Gastroesophageal sphincter (tissue), 4 donors: ENCODE results near the gene CCL25. TPM values are rescaled to one million over a fixed set of nuclear protein-coding genes. Genes with fewer than 3 reads are reported as not detected.

Experiments
- ATAC-seq: fragments of 150-250 bp; one replicate; pipeline ENCODE4 v1.9.1; 2016; ENCODE audit warnings: mild to moderate bottlenecking, moderate library complexity
- H3K27ac ChIP-seq, 4 donors: fragments of 200-600 bp; sonication (generic) in 3 of 4; 1 replicate in 3 of 4; 2 replicates in 1 of 4; pipeline ENCODE4 v1.5.1; 2016 to 2019
- H3K27me3 ChIP-seq: fragments of 200-600 bp; sonication (generic); one replicate; pipeline ENCODE4 v1.5.1; 2019
- H3K36me3 ChIP-seq, 2 donors: fragments of 200-600 bp; sonication (generic); one replicate each; pipeline ENCODE4 v1.5.1; 2019; ENCODE audit warnings: control low read depth in 1 of 2
- H3K4me1 ChIP-seq, 3 donors: fragments of 200-600 bp; sonication (generic); 1 replicate in 2 of 3; 2 replicates in 1 of 3; pipeline ENCODE4 v1.5.1; 2016 to 2019; ENCODE audit warnings: control low read depth in 2 of 3
- H3K4me3 ChIP-seq, 2 donors: fragments of 200-600 bp; sonication (generic); one replicate each; pipeline ENCODE4 v1.5.1; 2019; ENCODE audit warnings: mild to moderate bottlenecking in 1 of 2, moderate library complexity in 1 of 2
- H3K9me3 ChIP-seq, 3 donors: fragments of 200-600 bp; sonication (generic); one replicate each; pipeline ENCODE4 v1.5.1; 2017 to 2019; ENCODE audit warnings: control low read depth in 2 of 3
- EP300 ChIP-seq: sonication (generic); formaldehyde crosslinking; IDR thresholded peaks from one replicate; pipeline ENCODE4 v1.6.1; 2017; ENCODE audit warnings: antibody characterized with exemption, mild to moderate bottlenecking
- POLR2A ChIP-seq, 2 donors: fragments of 450-650 bp; IDR thresholded peaks; one replicate each; pipeline ENCODE4 v1.6.1; 2017; ENCODE audit warnings: antibody characterized with exemption in 2 of 2, mild to moderate bottlenecking in 2 of 2, moderate library complexity in 1 of 2
- POLR2AphosphoS5 ChIP-seq: sonication (generic); formaldehyde crosslinking; IDR thresholded peaks from one replicate; pipeline ENCODE4 v1.6.1; 2017; ENCODE audit warnings: antibody characterized with exemption
- WGBS, 2 donors: methylation state at CpG; one replicate each; pipeline ENCODE4 v1.1.5; 2018; ENCODE audit warnings: low coverage in 1 of 2; 5-methylcytosine and 5-hydroxymethylcytosine counted together
- total RNA-seq, 4 donors: library from RNA; depleted of rRNA; stranded (reverse); fragments of >200 nt; gene quantifications; one replicate each; pipeline ENCODE4 v1.1.0, GENCODE V29; 2016
- TF ChIP-seq, protein P1 (sequence below), 4 experiments: fragments of 200-600 bp in 2 of 4; fragments of 450-650 bp in 2 of 4; sonication (generic) in 1 of 4; IDR thresholded peaks; one replicate each; pipeline ENCODE4 v1.5.1; 2017 to 2019; ENCODE audit warnings: antibody characterized with exemption in 4 of 4, mild to moderate bottlenecking in 2 of 4, moderate library complexity in 2 of 4

The CCL25 gene
- total RNA-seq, 4 donors from 2014 or later = not detected

DNA sequence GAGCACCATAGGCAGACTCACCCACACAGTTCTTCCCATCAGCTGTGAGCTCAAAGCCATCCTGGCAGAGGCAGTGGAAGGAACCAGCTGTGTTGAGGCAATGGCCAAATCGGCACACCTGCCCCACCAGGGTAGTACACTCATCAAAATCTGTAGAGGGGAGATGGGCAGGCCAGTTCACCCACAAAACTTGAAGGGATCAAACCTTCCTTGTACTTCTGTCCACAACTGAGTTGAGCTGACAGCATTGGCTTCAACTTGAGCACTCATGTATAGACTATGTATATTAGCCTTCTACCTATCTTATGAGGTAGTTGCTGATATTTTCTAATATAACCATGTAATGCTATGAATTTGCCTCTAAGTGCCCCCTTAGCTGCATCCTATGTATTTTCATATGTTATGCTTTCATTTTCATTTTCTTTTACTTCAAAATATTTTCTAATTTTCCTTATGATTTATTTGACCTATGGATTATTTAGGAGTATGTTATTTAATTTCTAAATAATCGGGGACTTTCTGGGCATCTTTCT lies 42.9 kb downstream of the CCL25 start:
- Histone ChIP-seq H3K27me3 (peaks cover 14% of the 10 kb centered on the region), H3K4me1 (no peaks in the 10 kb centered on the region), H3K36me3 (no peaks in the 10 kb centered on the region), H3K9me3 (peaks cover 0 to 54% (median 3%) of the 10 kb centered on the region in 3 donors), H3K27ac (no peak overlapping the region), H3K4me3 (no peak overlapping the region)
- no peak for ATAC-seq
- TF ChIP-seq POLR2AphosphoS5 (no peak), POLR2A (IDR thresholded peaks at IDR 0.05) (no peak), EP300 (no peak)
- TF ChIP-seq, protein P1, sequence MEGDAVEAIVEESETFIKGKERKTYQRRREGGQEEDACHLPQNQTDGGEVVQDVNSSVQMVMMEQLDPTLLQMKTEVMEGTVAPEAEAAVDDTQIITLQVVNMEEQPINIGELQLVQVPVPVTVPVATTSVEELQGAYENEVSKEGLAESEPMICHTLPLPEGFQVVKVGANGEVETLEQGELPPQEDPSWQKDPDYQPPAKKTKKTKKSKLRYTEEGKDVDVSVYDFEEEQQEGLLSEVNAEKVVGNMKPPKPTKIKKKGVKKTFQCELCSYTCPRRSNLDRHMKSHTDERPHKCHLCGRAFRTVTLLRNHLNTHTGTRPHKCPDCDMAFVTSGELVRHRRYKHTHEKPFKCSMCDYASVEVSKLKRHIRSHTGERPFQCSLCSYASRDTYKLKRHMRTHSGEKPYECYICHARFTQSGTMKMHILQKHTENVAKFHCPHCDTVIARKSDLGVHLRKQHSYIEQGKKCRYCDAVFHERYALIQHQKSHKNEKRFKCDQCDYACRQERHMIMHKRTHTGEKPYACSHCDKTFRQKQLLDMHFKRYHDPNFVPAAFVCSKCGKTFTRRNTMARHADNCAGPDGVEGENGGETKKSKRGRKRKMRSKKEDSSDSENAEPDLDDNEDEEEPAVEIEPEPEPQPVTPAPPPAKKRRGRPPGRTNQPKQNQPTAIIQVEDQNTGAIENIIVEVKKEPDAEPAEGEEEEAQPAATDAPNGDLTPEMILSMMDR (IDR thresholded peaks at IDR 0.05) = no peak
- WGBS, 2 donors = 67 to 70% methylated on average over 2 of the region's 2 CpGs

DNA sequence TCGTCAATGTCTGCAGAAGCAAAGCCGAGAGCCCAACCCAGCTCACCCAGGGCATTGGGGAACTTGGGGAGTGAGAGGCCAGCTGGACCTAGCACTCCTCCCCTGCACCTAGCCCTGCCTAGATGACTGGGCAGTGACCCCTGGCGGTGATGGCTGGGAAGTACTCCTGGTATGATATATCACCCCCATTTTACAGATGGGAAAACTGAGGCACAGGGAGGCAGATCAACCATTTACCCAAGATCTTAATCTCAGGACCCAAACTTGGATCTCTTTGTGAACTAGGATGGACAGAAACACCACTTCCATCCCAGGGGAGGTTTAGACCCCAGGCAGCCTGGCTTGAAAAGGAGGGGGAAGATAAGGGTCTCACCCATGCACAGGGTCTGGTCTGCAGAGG lies 43.5 kb downstream of the CCL25 start:
- Histone ChIP-seq H3K27ac (no peak overlapping the region), H3K27me3 (peaks cover 8% of the 10 kb centered on the region), H3K4me3 (no peak overlapping the region), H3K4me1 (no peaks in the 10 kb centered on the region), H3K36me3 (no peaks in the 10 kb centered on the region), H3K9me3 (peaks cover 0 to 54% (median 3%) of the 10 kb centered on the region in 3 donors)
- ATAC-seq = no peak
- WGBS, 2 donors = 100% methylated on average over 1 of the region's 3 CpGs; no CpG with 5 or more reads in 1 of the 2 donors
- TF ChIP-seq EP300 (no peak), POLR2A (IDR thresholded peaks at IDR 0.05) (no peak), POLR2AphosphoS5 (no peak)
- TF ChIP-seq, protein P1 (IDR thresholded peaks at IDR 0.05) = no peak

DNA sequence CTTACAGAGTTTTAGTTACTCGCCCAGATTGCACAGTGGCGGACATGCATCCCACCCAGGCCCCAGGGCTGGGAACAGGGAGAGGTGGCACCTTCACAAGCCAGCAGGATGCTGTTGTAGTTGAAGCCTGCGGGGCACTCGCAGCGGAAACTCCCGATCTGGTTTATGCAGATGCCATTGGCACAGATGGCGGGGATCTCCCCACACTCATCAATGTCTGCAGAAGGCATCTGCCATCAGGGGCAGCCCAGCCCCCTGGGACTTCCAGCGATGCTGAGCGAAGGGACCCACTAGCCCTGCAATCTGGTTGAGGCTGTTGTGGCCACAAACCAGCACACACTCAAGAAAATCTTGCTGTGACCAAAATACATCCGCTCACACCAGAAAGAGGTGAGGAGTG lies 44.6 kb downstream of the CCL25 start:
- H3K27ac ChIP-seq = no peak overlapping the region
- no peak overlapping the region for H3K4me3 ChIP-seq
- ATAC-seq = no peak
- WGBS, 2 donors = 100% methylated on average over 2 of the region's 10 CpGs; no CpG with 5 or more reads in 1 of the 2 donors
- H3K27me3 ChIP-seq = peaks cover 10% of the 10 kb centered on the region
- no peaks in the 10 kb centered on the region for H3K36me3 ChIP-seq
- peaks cover 0 to 49% (median 3%) of the 10 kb centered on the region in 3 donors for H3K9me3 ChIP-seq
- TF ChIP-seq POLR2A (IDR thresholded peaks at IDR 0.05) (no peak), POLR2AphosphoS5 (no peak), EP300 (no peak)
- TF ChIP-seq, protein P1 (IDR thresholded peaks at IDR 0.05) = no peak
- no peaks in the 10 kb centered on the region for H3K4me1 ChIP-seq

DNA sequence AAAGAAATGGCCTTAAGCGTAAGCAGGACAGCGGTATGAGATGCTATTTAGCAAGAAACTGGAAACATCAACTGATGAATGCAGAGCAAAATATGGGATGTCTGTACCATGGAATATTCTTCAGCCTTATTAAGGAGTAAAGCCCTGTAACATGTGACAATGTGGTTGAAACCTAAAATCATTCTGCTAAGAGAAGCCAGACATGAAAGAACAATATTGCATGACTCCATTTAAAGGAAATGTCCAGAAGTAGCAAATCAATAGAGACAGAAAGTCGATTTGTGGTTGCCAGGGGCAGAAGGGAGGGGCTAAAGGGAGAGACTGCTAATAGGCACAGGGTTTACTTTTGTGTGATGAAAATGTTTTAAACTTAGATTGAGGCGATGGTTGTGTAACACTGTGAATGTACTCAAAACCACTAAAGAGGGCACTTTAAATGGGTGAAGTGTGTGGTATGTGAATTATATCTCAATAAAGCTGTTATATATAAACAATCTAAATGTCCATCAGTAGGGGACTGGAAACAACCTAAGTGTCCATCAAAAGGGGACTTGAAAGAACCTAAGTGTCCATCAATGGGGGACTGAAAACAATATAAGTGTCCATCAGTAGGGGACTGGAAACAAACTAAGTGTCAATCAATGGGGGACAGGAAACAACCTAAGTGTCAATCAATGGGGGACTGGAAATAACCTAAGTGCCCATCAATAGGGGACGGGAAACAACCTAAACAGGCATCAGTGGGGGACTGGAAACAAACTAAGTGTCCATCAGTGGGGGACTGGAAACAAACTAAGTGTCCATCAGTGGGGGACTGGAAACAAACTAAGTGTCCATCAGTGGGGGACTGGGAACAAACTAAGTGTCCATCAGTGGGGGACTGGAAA lies 45.4 kb downstream of the CCL25 start:
- H3K36me3 ChIP-seq = no peaks in the 10 kb centered on the region
- ATAC-seq = no peak
- WGBS, 2 donors = 78 to 90% methylated on average over 4 to 5 of the region's 5 CpGs

More for the DNA sequence above, 45.4 kb downstream of the CCL25 start:
- no peak overlapping the region for H3K4me3 ChIP-seq
- H3K27ac ChIP-seq = no peak overlapping the region
- H3K27me3 ChIP-seq = peaks cover 14% of the 10 kb centered on the region
- no peaks in the 10 kb centered on the region for H3K4me1 ChIP-seq
- H3K9me3 ChIP-seq = peaks cover 0 to 48% (median 3%) of the 10 kb centered on the region in 3 donors
- no peak for TF ChIP-seq EP300
- TF ChIP-seq POLR2AphosphoS5 = no peak
- TF ChIP-seq, protein P1 (IDR thresholded peaks at IDR 0.05) = no peak
- no peak for TF ChIP-seq POLR2A (IDR thresholded peaks at IDR 0.05)
